Type B pancreatic cell (in vitro differentiated cells): ENCODE measurements around the gene UBE2D1. TPM values are rescaled to one million over a fixed set of nuclear protein-coding genes. Genes with fewer than 3 reads are reported as not detected.

Source experiments
- DNase-seq: peaks from one replicate; pipeline ENCODE4 v3.0.0; 2021; ENCODE audit warnings: mixed read lengths; ENCODE audit not compliant: unreplicated experiment; ENCODE audit errors: extremely low spot score
- H3K27ac Mint-ChIP-seq: 2 replicates; pipeline ENCODE4 v1.8.0; 2021; ENCODE audit warnings: mild to moderate bottlenecking, mixed read lengths
- H3K27me3 Mint-ChIP-seq: 2 replicates; pipeline ENCODE4 v1.8.0; 2021; ENCODE audit warnings: mixed read lengths
- H3K36me3 Mint-ChIP-seq: 2 replicates; pipeline ENCODE4 v1.8.0; 2021; ENCODE audit warnings: mixed read lengths
- H3K4me1 Mint-ChIP-seq: one replicate; pipeline ENCODE4 v1.8.0; 2021; ENCODE audit warnings: mixed read lengths; ENCODE audit not compliant: unreplicated experiment
- H3K4me3 Mint-ChIP-seq: 2 replicates; pipeline ENCODE4 v1.8.0; 2021; ENCODE audit warnings: mild to moderate bottlenecking, mixed read lengths
- H3K9me3 Mint-ChIP-seq: 2 replicates; pipeline ENCODE4 v1.8.0; 2021; ENCODE audit warnings: mixed read lengths
- total RNA-seq: library from RNA; stranded (reverse); gene quantifications from 2 replicates; pipeline ENCODE4 v1.2.1, GENCODE V29; 2021; ENCODE audit warnings: low replicate concordance
- TF ChIP-seq, protein P1 (sequence below): fragments of 200-600 bp; sonication (generic); conservative IDR thresholded peaks from 2 replicates; pipeline ENCODE4 v1.5.0; 2021; ENCODE audit warnings: antibody characterized with exemption, mild to moderate bottlenecking

The UBE2D1 gene
- total RNA-seq, 1 donor from 2014 or later: 34.2 TPM

DNA sequence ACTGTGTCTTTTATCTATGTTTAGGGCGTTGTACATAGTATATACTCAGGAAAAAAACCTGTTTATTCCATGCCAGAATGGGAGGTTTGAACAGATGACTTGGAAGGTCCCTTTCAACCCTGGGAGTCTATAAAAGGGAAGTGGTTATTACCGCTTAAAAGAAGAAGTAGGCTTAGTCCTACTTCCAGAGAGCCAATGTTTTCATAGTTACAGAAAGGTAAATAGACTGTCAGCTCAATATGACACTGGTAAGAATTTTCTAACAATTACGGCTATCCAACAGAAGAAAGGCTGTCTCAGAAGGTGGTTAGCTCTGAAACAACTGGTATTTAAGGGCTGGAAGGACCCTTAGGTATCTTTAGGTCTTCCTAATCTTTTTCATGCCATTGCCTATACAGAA lies 49.3 kb downstream of the UBE2D1 start:
- TF ChIP-seq, protein P1, sequence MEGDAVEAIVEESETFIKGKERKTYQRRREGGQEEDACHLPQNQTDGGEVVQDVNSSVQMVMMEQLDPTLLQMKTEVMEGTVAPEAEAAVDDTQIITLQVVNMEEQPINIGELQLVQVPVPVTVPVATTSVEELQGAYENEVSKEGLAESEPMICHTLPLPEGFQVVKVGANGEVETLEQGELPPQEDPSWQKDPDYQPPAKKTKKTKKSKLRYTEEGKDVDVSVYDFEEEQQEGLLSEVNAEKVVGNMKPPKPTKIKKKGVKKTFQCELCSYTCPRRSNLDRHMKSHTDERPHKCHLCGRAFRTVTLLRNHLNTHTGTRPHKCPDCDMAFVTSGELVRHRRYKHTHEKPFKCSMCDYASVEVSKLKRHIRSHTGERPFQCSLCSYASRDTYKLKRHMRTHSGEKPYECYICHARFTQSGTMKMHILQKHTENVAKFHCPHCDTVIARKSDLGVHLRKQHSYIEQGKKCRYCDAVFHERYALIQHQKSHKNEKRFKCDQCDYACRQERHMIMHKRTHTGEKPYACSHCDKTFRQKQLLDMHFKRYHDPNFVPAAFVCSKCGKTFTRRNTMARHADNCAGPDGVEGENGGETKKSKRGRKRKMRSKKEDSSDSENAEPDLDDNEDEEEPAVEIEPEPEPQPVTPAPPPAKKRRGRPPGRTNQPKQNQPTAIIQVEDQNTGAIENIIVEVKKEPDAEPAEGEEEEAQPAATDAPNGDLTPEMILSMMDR: no peak

DNA sequence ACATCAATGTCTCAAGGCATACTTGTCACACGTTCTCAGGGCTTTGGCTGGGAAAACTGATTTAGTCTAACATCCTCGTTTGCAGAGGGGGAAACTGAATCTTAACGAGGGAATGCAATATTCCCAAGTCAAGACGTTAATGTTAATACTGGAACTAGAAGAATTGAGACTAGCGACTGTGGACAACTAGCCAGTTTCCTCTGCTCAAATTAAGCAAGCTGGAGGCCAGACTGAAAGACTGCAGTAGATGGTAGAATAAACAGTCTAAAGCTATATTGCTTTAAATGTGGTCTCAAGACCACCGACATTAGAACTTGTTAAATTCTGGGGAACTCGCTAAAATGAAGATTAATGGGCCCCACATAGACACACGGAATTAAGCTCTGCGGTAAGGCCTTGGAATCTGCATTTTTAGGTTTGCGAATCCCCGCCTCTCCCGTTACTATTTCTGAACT lies 49.8 kb downstream of the UBE2D1 start:
- Mint-ChIP-seq H3K36me3 (peaks cover 12% of the 10 kb centered on the region), H3K27me3 (no peaks in the 10 kb centered on the region), H3K4me1 (peaks cover 16% of the 10 kb centered on the region), H3K9me3 (no peaks in the 10 kb centered on the region), H3K4me3 (peak overlapping the region; percentile 97), H3K27ac (peak overlapping the region; percentile 93)
- no peak for DNase-seq
- TF ChIP-seq, protein P1: no peak

More for the DNA sequence above, 49.3 kb downstream of the UBE2D1 start:
- H3K36me3 Mint-ChIP-seq: peaks cover 9% of the 10 kb centered on the region
- H3K27me3 Mint-ChIP-seq: no peaks in the 10 kb centered on the region
- peak overlapping the region; percentile 93 for H3K27ac Mint-ChIP-seq
- H3K4me1 Mint-ChIP-seq: peaks cover 16% of the 10 kb centered on the region
- H3K9me3 Mint-ChIP-seq: no peaks in the 10 kb centered on the region
- peak overlapping the region; percentile 97 for H3K4me3 Mint-ChIP-seq
- no peak for DNase-seq

DNA sequence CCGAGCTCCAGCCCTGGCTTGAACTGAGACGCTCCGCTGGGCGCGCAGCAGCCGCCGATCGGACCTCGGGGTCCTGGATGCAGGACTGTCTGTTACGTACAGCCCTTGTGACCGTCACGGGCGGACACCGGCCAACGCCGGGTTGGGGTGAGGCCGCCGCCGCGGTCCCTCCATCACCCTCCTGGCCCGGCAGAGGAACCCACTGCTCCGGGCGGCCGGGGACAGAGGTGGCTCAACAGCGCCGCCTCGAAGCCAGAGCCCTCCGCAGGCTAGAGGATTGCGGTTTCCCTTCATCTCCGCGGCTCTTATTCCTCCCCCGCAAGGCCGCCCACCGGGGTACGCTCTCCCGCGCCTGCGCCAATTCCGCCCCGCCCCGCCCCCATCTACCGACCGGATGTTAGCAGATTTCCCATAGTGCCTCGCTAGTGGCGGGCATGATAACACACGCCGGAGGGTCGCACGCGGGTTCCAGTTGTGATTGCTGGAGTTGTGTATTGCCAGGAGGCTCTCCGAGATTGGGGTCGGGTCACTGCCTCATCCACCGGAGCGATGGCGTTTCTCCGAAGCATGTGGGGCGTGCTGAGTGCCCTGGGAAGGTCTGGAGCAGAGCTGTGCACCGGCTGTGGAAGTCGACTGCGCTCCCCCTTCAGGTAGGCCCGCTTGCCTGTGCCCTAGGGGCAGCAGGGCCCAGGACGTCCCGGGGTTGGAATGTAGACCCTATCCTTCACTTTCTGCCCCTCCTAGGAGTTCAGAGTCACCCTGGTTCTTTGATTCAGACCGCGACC lies 50.4 kb downstream of the UBE2D1 start, which contains the start of gene TFAM:
TSS of gene TFAM (plus strand) at position 412 of the 785 bp plus-strand sequence. CDS start at position 550, 138 bp downstream.
- Mint-ChIP-seq H3K36me3 (peaks cover 18% of the 10 kb centered on the region), H3K4me1 (peaks cover 16% of the 10 kb centered on the region), H3K27me3 (no peaks in the 10 kb centered on the region), H3K9me3 (no peaks in the 10 kb centered on the region), H3K27ac (peak within 1 kb of the TSS; percentile 93), H3K4me3 (peak within 1 kb of the TSS; percentile 97)
- peak; percentile 97 for DNase-seq
- TF ChIP-seq, protein P1: peak; percentile 64

DNA sequence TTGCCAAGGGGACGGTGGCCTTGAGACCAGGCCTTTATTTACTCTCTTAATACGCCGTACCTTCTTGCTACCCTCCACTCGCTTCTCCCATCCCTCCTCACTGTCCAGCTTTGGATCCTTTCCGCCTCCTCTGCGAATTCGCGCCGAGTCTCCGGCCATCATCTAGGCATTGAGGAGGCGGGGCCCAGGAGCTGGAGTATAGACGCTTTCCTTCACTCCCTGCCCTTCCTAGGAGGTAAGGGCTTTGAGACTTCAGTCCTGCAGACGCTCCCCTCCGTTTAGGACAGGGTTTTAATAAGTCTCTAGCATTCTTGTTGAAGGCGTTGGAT lies 50.9 kb downstream of the UBE2D1 start:
- Mint-ChIP-seq H3K4me3 (peak overlapping the region; percentile 97), H3K27ac (peak overlapping the region; percentile 93), H3K4me1 (peaks cover 16% of the 10 kb centered on the region), H3K36me3 (peaks cover 18% of the 10 kb centered on the region), H3K9me3 (no peaks in the 10 kb centered on the region), H3K27me3 (no peaks in the 10 kb centered on the region)
- TF ChIP-seq, protein P1: no peak
- DNase-seq: no peak

DNA sequence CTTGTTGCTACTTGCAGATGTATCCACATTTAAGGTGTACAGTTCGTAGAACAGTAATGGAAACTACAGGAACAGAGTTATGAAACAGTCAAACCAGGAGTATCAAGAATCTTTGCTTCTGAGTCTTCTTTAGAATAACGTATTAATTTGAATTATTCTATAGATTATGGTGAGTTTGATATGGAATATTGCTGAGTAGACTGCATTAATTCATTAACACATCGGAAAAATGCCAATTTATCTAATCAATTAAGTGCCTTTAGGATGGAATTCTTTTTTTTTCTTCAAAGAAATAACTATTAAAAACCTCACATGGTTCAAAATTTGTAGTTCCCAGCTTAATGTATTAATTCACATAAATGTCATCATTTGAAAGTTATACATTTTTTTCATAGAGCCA lies 54.2 kb downstream of the UBE2D1 start:
- no peaks in the 10 kb centered on the region for H3K9me3 Mint-ChIP-seq
- no peak overlapping the region for H3K27ac Mint-ChIP-seq
- no peaks in the 10 kb centered on the region for H3K27me3 Mint-ChIP-seq
- H3K4me3 Mint-ChIP-seq: no peak overlapping the region
- TF ChIP-seq, protein P1: no peak
- peaks cover 15% of the 10 kb centered on the region for H3K4me1 Mint-ChIP-seq
- peaks cover 28% of the 10 kb centered on the region for H3K36me3 Mint-ChIP-seq
- DNase-seq: no peak
